Upper lobe of right lung (tissue), 1 donor: ENCODE data around the gene TMOD3. TPM values are rescaled to one million over a fixed set of nuclear protein-coding genes. Genes with fewer than 3 reads are reported as not detected.
"Not testable (repeated sequence)": the region's sequence is repeated elsewhere in the genome, so short reads cannot be mapped to it uniquely, and the experiment has no call there.

Experiments
- ATAC-seq: fragments of 200-7000 bp; cut with Tn5 transposase; one replicate; pipeline ENCODE4 v1.9.1; 2020; ENCODE audit warnings: mild to moderate bottlenecking, moderate library complexity
- DNase-seq: peaks from one replicate; pipeline ENCODE4 v3.0.0-alpha.2; 2020
- H3K27ac ChIP-seq: fragments of 200-600 bp; one replicate; pipeline ENCODE4 v1.8.0; 2022
- H3K27me3 ChIP-seq: fragments of 200-600 bp; one replicate; pipeline ENCODE4 v1.8.0; 2022; ENCODE audit warnings: mild to moderate bottlenecking
- H3K36me3 ChIP-seq: fragments of 200-600 bp; one replicate; pipeline ENCODE4 v1.8.0; 2022
- H3K4me1 ChIP-seq: fragments of 200-600 bp; one replicate; pipeline ENCODE4 v1.8.0; 2022
- H3K4me3 ChIP-seq: fragments of 200-600 bp; one replicate; pipeline ENCODE4 v1.8.0; 2022; ENCODE audit warnings: mild to moderate bottlenecking
- H3K9me3 ChIP-seq: fragments of 200-600 bp; one replicate; pipeline ENCODE4 v1.8.0; 2022
- intact Hi-C: fragments of 100-400 bp; cut with DNase I; formaldehyde crosslinking; loops from one replicate; pipeline ENCODE4 v1.11.0; 2022
- total RNA-seq: library from RNA; stranded (reverse); fragmentation: NEBNext Ultra II Directional; extraction: Animal tissue kit (Norgen Biotek cat#: 25700); gene quantifications from one replicate; pipeline ENCODE4 v1.2.1, GENCODE V29; 2021
- TF ChIP-seq, protein P1 (sequence below): fragments of 200-600 bp; IDR thresholded peaks from one replicate; pipeline ENCODE4 v1.8.0; 2022; ENCODE audit warnings: antibody characterized with exemption
- donor health status: DM: no; HTN: yes; CAD: no; lungs with severe emphysema.

TMOD3 gene
- total RNA-seq, 1 donor from 2014 or later = 78.4 TPM

GRCh38 chr15:51883271-51883837, 53.9 kb downstream of the TMOD3 start:
- Histone ChIP-seq H3K9me3 (no peaks in the 10 kb centered on the region), H3K27me3 (no peaks in the 10 kb centered on the region), H3K4me3 (no peak overlapping the region), H3K27ac (no peak overlapping the region), H3K4me1 (peaks cover 23% of the 10 kb centered on the region), H3K36me3 (peaks cover 10% of the 10 kb centered on the region)
- no peak for ATAC-seq
- intact Hi-C loops = loop anchor here (10.0 kb wide), 1 partner anchor 59 kb away; the partner anchor contains the start of gene TMOD3
- TF ChIP-seq, protein P1, sequence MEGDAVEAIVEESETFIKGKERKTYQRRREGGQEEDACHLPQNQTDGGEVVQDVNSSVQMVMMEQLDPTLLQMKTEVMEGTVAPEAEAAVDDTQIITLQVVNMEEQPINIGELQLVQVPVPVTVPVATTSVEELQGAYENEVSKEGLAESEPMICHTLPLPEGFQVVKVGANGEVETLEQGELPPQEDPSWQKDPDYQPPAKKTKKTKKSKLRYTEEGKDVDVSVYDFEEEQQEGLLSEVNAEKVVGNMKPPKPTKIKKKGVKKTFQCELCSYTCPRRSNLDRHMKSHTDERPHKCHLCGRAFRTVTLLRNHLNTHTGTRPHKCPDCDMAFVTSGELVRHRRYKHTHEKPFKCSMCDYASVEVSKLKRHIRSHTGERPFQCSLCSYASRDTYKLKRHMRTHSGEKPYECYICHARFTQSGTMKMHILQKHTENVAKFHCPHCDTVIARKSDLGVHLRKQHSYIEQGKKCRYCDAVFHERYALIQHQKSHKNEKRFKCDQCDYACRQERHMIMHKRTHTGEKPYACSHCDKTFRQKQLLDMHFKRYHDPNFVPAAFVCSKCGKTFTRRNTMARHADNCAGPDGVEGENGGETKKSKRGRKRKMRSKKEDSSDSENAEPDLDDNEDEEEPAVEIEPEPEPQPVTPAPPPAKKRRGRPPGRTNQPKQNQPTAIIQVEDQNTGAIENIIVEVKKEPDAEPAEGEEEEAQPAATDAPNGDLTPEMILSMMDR = no peak
- DNase-seq = no peak

- TF ChIP-seq, protein P1 = no peak
- intact Hi-C loops = loop anchor here (10.0 kb wide), 1 partner anchor 59 kb away; the partner anchor contains the start of gene TMOD3
- Histone ChIP-seq H3K27ac (no peak overlapping the region), H3K9me3 (no peaks in the 10 kb centered on the region), H3K27me3 (no peaks in the 10 kb centered on the region), H3K4me1 (peaks cover 20% of the 10 kb centered on the region), H3K36me3 (peaks cover 11% of the 10 kb centered on the region), H3K4me3 (no peak overlapping the region)
- no peak for ATAC-seq
- no peak for DNase-seq
Measured at GRCh38 chr15:51884041-51884440, 54.6 kb downstream of the TMOD3 start.

DNA sequence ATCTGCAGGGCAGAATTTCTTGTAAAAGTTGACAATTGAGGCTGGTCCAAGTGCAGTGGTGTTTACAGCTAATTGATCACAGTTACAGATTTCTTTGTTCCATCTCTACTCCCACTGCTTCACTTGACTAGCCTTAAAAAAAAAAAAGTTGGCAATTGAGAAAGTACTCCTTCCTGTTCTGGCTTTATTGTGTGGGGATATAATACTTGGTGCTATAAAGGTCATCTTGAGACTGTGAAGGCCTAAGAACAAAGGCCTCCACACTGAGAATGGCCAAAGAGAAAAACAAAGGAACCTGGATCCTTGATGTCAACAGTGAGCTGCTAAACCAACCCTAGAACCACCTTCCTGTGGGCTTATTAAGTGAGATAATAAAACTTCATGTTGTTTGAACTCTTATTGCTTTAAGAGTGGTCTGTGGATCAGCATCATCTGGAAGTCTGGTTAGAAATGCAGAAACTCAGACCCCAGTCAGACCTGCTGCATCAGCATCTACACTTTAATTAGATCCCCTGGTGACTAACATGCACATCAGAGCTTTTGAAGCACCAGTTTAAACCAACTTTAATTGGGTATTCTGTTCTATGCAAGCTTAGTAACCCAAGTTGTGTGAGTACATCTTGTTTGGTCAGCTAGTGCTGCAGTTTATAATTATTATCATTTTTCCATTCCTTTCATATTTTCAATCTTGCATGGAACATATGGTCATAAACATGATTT, 55.2 kb downstream of the TMOD3 start:
- no peaks in the 10 kb centered on the region for H3K9me3 ChIP-seq
- H3K4me3 ChIP-seq = no peak overlapping the region
- peaks cover 20% of the 10 kb centered on the region for H3K4me1 ChIP-seq
- H3K27me3 ChIP-seq = no peaks in the 10 kb centered on the region
- peaks cover 18% of the 10 kb centered on the region for H3K36me3 ChIP-seq
- ATAC-seq (no peak), DNase-seq (no peak)
- TF ChIP-seq, protein P1 = no peak
- H3K27ac ChIP-seq = no peak overlapping the region
- intact Hi-C loops = loop anchor here (10.0 kb wide), 1 partner anchor 60 kb away; the partner anchor contains the start of gene TMOD3

GRCh38 chr15:51885758-51886157, 56.3 kb downstream of the TMOD3 start:
- not testable (repeated sequence) for H3K9me3 ChIP-seq, H3K27me3 ChIP-seq, H3K4me3 ChIP-seq, DNase-seq, ATAC-seq, H3K27ac ChIP-seq
- Histone ChIP-seq H3K4me1 (peaks cover 13% of the 10 kb centered on the region), H3K36me3 (peaks cover 28% of the 10 kb centered on the region)
- intact Hi-C loops = loop anchor here (10.0 kb wide), 1 partner anchor 61 kb away; the partner anchor contains the start of gene TMOD3

DNA sequence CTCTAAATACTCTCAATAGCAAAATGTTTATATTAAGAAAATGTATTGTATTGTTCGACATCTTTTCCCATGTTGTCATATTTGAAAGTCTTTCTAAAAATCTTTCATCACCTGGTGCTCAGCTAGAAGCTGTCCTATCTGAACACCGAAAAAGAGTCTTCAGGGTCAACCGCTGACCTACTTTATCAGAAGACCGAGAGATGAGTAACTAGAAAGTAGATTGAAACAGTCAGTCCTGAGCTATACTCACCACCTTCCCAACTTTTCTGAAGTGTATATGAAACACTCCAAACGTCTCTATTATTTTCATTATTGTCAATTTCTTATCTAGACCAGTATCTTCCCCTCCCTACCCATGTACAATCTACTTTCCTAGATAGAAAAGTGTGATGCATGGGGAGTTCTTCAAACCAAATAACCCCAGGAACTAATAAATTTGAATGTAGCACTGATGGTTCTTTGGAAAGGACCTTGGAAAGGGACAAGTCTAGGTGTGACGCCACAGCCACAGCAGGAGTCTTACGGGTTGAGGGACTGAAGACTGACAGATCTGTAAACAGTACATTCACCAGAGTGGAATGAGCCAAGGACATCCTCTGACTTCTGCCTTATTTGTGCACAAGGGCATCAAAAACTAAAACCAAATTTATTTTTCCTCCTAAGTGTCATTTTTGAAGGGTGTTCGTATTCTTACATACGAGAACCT, 58.6 kb downstream of the TMOD3 start:
- Histone ChIP-seq H3K4me3 (no peak overlapping the region), H3K4me1 (peaks cover 13% of the 10 kb centered on the region), H3K9me3 (no peaks in the 10 kb centered on the region), H3K36me3 (peaks cover 46% of the 10 kb centered on the region), H3K27ac (no peak overlapping the region), H3K27me3 (no peaks in the 10 kb centered on the region)
- intact Hi-C loops = loop anchor here (10.0 kb wide), 1 partner anchor 63 kb away; the partner anchor contains the start of gene TMOD3
- DNase-seq (no peak), ATAC-seq (no peak)
- TF ChIP-seq, protein P1 = no peak
